NCI-H2227 (cell line): Measurements from ENCODE around the gene MSI2.

Source experiments
- DNase-seq: peaks from one replicate; lab custom pipeline; 2025; ENCODE audit not compliant: unreplicated experiment; lab: John Stamatoyannopoulos, UW

Gene MSI2

DNA sequence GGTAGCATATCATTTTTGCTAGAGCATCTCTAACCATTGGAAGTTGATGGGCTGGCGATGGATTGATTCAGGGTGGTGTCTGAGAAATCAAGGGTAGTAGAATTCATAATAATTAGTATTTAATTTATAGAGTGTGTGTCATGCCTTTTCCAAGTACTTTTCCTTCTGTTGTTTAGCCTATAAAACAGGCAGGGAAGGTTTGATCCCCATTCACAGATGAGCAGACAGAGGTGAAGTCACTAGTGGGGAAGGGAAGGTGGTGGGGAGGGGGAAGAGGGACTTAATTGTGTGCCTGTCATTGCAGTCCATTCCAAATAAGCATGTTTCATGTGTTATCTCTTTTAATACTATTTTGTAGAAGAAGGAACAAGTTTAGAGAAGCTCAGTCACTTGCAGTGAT, 131.3 kb downstream of the MSI2 start:
- DNase-seq = no peak

GRCh38 chr17:57388131-57388725, 131.9 kb downstream of the MSI2 start:
- no peak for DNase-seq

- no peak for DNase-seq
These were observed 133.2 kb downstream of the MSI2 start for GRCh38 chr17:57389473-57389872.

- DNase-seq = no peak
These were observed 134.9 kb downstream of the MSI2 start for GRCh38 chr17:57391076-57391825.

DNA sequence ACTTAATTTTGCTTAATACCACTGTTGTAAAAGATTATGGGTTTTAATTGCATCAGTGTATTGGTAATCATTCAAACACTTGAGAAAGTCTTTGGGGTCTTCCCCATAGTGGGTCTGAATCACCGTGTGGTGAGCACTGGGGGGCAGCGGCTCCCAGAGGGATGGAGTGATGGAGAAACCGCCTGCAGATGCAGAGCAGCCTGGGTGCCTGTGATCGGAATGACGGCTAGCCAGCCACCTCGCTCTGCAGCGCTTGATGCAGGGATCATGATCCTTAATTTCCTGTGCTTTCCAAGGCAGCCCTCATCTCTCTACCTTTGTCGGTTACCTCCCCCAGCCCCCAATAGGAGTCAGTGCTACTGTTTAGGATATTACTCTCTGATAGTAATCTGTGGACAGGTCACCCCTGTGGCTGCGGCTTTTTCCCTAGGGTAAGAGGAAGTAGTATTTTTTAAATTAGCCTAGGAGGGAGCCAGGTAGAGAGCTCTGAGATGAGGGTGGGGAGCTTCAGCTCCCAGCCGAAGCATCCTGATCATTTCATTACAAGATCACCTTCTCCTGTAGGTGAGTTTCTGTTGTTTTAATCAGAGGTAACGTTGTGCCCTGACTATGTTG, 135.6 kb downstream of the MSI2 start:
- DNase-seq = no peak

GRCh38 chr17:57393368-57393767, 137.0 kb downstream of the MSI2 start:
- no peak for DNase-seq

DNA sequence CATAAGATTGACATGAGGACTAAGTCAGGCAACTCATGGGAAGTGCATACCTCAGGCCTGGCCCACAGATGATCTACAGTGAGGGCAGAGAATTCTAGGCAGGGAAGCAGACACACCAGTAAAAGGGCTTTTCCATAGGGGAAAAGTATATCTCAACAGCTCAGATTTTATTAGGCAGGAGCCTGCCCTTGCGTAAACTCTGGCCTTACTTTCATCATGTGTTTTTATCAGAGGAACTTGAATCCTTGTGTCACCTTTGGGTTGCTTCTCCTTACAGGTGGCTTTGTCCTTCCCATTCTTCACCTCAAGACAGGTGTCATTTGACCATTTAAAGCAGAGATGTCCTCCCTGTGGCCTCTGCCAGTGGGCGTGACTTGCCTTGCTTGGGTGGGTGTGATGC, 138.1 kb downstream of the MSI2 start:
- no peak for DNase-seq

GRCh38 chr17:57395721-57396321, 139.5 kb downstream of the MSI2 start:
- no peak for DNase-seq

- peak; percentile 94 for DNase-seq
These were observed 140.2 kb downstream of the MSI2 start for GRCh38 chr17:57396511-57396921.

- no peak for DNase-seq
These were observed 141.1 kb downstream of the MSI2 start for GRCh38 chr17:57397402-57397801.

GRCh38 chr17:57399690-57400089, 143.4 kb downstream of the MSI2 start:
- no peak for DNase-seq

- no peak for DNase-seq
These were observed 144.3 kb downstream of the MSI2 start for GRCh38 chr17:57400648-57401047.

GRCh38 chr17:57401556-57402488, 145.5 kb downstream of the MSI2 start:
- DNase-seq = no peak

DNA sequence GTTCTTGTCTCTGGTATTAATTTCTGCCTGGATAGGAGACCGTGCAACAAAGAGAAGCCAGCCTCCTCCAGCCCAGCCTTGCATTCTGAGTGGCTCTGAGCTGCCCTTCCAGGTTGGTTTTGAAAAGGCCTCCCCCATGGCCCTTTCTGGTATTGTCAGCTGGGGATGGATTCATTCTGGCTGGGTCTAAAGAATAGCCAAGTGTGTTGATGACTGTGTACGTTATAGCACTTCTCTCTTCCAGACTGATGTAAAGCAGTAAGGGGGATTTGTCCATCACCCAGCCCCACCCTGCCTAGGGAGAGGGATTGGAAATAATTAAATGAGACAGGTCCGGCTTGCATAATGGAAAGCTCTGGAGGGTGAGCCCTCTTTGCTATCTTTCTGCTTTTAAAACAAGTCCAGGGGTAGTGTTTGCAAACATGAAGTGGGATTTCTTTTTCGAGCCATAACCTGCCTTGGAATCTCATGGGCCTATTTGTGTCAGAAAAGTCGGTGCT, 146.4 kb downstream of the MSI2 start:
- DNase-seq = no peak

DNA sequence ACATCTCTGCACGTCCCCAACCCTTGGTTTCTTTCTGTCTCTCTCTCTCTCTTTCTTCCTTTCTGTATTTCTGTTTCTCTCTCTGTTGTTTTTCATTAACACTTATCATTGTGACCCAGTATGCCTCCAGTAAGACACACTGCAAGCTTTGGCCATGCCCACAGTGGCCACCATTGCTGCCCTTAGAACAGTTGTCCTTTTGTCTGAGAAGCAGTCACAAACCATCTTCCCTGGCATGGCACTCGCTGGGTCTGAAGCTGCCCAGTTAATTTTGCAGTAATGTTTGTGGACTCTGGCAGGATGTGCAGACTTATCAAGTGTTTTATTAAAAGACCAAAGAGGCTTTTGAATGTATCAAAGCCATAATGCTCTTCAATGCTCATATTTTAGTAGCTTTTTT, 146.9 kb downstream of the MSI2 start:
- DNase-seq = no peak

- no peak for DNase-seq
These were observed 147.8 kb downstream of the MSI2 start for GRCh38 chr17:57404073-57404472.

GRCh38 chr17:57404795-57405490, 148.6 kb downstream of the MSI2 start:
- DNase-seq = no peak

- no peak for DNase-seq
These were observed 149.3 kb downstream of the MSI2 start for GRCh38 chr17:57405491-57406072.

DNA sequence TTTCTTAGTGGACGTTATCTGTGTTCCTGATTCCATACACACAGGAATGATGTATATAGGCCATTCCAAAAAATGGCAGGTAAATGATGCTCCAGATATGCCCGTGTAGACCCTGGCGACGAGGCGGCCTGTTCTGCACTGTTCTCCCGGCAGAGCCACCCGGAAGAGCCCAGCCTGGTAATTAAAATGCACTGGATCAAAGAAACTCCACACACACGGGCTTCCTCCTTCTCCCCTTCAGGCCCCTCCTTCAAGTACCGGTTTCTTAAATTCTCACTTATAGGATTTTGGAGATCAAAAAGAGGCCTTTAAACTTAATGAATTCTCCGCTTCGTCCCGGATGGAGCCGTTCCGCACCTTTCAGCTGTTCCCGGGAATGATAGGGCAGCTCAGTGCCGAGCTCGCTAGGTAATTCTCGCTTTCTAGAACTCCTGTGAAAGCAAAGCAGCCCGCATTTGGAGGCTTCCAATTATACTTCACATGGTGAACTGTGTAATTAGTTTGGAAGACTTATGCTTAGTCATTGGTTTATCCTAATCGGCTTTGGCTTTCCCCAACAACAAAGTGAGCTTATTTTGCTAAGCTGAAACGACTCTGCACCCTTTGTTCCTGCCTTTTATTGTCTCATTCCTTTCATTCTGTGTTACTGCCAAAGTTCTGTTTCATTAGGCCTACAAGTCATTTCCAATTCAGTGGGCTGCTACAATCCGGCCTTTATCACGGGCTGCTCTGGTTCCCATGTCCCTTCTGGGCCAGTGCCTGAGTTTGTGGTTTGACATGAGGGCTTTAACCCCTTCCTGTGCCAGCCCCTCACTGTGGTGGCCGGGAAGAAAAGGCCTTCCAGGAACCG, 150.0 kb downstream of the MSI2 start:
- DNase-seq = no peak
